Embryonic facial prominence (tissue), 1 donor: ENCODE results near the gene MCC.
"Not testable (repeated sequence)": the region's sequence is repeated elsewhere in the genome, so short reads cannot be mapped to it uniquely, and the experiment has no call there.

ENCODE experiments used
- DNase-seq: peaks from one replicate; pipeline ENCODE4 v3.0.0-alpha.2; 2016; ENCODE audit errors: extremely low spot score

MCC gene

DNA sequence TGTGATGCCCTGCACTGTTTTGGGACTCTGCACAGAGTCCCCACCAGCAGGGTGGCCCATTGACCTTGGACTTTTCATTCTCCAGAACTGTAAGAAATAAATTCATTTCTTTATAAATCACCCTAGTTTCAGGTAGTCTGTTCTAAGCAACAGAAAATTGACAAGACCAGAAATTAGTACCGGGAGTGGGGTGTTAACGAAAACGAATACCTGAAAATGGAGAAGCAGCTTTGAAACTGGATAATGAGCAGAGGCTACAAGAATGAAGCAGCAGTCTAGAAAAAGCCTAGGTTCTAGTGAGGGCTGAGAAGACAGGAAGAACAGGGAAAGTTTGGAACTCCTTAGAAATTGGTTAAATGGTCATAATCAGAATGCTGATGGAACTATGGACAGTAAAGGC, 2.1 kb upstream of the MCC start:
- DNase-seq = no peak

DNA sequence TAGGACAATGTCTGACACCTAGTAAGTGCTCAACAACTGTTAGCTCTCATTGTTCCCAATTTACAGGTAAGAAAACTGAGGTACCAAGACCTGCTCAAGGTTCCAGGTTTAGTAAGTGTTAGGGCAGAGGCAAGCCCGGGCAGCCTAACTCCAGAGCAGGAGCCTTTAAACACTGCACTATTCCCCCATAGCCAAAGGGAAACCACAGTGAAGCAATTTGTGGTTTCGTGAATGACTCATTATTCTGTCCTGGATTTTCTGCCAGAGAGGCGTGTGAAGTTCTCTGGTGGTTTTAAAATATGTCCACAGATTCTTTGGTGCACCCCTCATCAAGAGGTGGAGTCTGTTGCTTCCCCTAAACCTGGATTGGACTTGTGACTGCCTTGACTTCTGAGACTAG, 1.0 kb upstream of the MCC start:
- DNase-seq = no peak

DNA sequence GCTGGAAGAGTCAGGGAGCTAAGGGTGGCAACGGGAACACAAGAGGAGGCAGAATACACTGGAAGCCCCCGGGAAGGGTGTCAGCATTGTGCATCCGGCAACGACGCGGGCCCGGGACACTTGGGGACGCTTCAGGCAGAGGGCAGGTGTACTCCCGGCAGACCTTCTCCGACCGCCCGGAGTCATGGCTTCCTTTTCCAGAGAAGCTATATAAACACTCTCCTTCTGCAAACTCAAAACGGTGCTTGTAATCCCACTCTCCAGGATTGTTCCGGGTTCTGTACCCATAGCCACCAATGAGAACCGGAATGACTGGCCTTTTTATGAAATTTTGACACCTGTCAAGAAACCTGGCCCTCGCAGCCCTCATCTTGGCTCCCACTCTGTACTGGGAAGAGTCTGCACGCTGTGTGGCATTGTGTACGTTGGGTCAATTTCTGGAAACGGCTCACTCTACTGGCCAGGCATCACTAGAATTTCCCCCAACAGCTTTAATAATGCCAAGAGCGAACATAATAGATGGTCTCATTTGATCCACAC, 462 bp upstream of the MCC start:
- DNase-seq = no peak

GRCh38 chr5:113487416-113487780, 855 bp downstream of the MCC start:
- no peak for DNase-seq

- DNase-seq = no peak
Observed at GRCh38 chr5:113480243-113480642, 8.0 kb downstream of the MCC start.

DNA sequence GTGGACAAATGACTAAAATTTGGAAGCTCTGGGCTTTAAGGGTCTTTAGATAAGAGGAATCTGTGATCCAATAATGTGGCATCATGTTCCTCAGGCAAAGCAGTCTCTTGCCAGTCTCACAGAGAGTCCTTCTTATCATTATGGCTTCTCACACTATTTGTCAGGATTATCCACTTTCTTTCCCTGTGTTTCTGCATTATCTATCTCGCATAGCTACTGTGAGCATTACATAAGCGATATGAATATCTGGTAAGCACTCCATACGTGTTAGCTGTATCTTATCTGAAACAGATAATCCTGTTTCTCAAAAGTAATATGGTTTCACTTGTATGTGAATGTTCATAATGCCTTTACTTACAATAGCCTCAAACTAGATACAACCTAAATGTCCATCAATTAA, 9.6 kb downstream of the MCC start:
- DNase-seq = no peak

DNA sequence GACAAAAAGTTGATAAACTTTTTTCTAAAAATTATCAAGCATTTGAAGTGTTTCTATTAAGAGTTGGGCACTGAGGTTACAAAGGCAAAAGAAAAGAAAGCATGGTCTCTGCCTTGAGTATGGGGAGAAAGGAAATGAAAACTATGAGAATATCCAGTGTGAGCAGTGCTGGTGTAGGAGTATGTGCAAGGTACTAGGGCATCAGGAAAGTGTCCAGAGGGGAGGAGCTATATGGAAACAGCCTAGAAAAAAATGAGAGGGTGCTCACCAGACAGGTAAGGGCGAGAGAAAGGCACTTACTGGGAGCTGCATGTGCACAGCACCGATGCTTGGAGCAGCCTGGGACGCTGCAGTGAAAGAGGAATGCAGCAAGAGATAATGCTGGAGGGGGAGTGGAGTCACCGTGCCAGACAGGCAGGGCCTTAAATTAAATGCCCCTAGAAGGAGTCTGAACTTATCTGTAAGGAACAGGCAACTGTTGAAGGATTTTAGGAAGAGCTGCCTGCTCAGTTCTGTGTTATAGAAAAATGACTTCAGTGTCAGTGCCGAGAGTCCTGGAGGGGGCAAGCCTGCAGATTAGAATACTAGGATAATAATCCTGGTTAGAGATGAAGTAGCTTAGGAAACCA, 14.0 kb downstream of the MCC start:
- no peak for DNase-seq

DNA sequence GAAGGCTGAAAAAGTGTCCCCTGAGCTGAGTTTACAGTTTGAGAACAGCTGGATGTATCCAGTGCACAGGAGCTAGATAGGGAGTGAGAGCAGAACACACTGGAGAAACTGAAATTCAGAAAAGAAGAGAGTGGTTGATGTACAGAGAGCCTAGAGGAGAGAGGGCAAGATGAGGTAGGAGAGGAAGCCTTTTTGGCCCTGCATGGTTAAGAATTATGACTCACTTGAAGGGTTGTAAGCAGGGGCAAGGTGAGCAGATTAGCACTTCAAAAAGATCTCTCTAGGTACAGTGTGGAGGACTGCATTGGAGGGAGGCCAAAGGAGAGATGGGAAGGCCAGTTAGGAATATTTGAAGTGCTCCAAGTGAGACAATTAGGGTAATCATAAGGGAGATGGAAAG, 25.2 kb downstream of the MCC start:
- DNase-seq = no peak

GRCh38 chr5:113457106-113457505, 31.1 kb downstream of the MCC start:
- DNase-seq = not testable (repeated sequence)

DNA sequence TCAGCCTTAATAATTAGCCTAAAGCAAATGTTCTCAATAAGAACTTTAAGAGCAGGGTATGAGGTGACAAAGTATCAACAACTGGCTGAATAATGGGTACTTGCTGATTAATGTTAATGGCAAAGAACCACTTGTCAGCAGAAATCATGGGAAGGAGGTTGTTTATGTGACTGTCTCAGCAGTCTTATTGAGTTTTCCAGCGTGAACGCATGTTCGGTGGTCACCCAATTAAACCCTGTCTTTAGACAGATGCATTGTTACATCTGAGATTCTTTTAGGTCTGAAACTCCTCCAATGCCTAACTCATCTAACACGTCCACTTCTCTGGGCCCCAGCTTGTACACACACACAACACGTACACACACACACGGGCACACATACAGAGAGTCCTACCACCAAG, 35.3 kb downstream of the MCC start:
- DNase-seq = no peak

GRCh38 chr5:113451797-113452196, 36.5 kb downstream of the MCC start:
- DNase-seq = no peak

DNA sequence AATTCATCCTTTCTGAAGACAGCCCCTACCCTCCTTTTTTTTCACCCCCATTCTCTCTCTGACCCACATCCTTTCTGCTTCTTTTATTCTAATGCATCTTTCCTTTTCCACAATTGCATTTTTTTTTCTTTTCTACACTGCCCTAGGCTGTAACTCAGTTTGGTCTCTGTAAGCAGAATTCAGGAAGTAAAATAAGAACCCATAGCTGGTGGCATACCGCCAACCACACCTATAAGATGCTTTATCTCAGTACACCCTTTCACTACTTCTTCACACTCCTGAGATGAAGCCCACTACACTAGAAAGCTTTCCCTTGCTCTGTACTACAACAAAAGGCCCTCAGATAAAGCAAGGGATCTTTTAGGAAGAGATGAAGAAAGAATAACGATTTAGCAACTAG, 37.3 kb downstream of the MCC start:
- no peak for DNase-seq

GRCh38 chr5:113450462-113450861, 37.8 kb downstream of the MCC start:
- no peak for DNase-seq

DNA sequence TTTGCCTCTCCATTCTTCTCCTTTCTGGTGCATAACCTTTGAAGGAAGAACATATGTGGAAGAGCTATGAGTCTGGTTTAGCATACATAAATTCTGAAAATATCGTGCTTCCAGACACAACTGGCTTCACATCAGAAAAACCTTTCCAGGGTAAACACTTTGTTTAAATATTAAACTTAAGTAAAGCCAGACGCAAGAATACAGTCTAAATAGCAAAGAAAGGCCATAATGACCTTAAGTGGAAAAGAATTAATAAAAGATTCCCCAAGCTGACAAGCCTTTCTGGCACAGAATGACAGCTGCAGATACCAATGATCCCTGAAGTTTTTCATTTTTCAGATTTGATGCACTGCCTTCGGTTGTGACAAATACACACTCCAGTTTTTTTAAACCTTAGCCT, 40.0 kb downstream of the MCC start:
- no peak for DNase-seq

DNA sequence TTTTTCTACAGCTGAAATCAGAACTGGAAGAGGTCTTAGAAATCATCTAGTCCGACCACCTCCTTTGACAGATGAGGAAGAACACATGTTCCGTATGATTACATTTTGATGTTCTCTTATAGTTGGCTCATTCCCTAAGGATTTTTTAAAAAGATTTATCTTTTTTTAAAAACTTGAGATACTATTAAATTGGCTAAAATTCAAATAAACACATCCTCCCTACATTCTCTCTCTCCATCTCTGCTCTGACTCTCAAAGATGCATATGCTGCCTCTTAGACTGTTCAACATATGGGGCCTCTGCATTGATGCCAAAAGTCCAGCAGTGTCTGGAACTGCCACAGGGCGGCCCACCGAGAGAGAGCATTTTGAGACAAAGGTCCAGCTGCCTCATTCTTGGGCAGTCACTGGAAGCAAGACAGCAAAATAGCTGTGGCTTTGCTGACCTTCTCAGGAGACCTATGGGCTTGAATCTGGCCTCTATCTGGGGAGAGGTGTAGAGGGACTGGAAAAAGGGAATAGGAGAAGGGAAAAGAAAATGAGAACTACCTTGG, 40.7 kb downstream of the MCC start:
- no peak for DNase-seq

GRCh38 chr5:113446358-113446927, 41.8 kb downstream of the MCC start:
- DNase-seq = no peak

DNA sequence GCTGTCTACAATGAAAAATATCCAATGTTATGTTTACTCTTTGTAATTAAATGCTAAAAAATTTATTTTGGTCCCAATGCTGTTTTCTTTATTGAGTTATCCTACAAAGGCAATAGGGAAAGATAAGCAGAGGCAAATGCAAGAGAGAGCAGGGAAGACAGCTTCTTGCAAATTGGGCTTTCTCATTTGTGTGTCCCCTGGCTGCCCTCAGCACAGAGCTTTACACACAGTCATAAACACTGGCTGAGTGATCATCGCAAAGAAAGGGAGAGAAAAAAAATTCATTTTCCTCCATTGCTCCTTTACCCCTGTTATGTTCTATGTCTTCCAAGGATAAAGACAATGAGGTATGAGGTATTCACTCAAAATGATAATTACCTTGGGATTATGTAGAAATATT, 51.1 kb downstream of the MCC start:
- DNase-seq = no peak

DNA sequence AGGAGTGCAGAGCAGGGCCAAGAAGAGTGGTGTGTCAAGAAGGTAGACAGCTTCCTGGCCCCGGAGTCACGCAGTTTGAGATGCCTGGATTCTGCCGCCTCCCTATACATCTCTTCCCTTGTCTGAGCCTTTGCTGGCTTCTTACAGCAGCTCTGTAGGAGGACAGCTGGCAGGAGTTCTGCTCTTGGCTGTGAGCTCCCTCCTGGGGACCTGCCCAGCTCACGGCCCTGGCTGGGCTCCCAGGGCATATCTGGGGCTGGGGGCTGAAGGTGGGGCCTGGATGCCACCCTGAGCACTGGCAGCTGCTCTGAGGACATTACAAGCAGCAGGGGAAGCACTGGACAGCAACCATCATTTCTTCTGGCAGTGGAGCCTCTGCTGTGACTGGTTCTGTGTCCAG, 52.7 kb downstream of the MCC start:
- no peak for DNase-seq

- no peak for DNase-seq
Observed at GRCh38 chr5:113434889-113435288, 53.4 kb downstream of the MCC start, which contains the start of gene TSSK1B. TSS of gene TSSK1B (minus strand) at chr5:113434989. CDS start at chr5:113434839, 150 bp downstream.

GRCh38 chr5:113433862-113434612, 54.2 kb downstream of the MCC start:
- DNase-seq = no peak

DNA sequence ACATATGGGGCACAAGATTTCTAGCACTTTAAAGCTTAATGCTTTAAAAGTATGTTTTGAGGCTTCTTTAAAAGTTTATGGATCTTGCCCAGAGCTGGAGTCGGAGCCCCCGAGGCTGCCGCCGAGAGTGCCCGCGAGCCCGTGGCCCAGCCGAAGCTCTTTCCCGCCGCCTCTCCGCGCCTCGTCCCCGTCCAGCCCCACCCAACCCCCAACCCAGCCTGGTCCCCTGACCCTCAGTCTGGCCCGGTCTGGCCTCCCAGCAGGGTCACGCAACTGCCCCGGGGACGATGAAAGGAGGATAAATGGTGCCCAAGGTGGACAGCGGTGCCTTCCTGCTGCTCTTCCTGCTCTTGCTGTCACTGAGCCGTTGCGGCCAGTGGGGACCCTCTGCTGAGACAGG, 55.2 kb downstream of the MCC start:
- no peak for DNase-seq

DNA sequence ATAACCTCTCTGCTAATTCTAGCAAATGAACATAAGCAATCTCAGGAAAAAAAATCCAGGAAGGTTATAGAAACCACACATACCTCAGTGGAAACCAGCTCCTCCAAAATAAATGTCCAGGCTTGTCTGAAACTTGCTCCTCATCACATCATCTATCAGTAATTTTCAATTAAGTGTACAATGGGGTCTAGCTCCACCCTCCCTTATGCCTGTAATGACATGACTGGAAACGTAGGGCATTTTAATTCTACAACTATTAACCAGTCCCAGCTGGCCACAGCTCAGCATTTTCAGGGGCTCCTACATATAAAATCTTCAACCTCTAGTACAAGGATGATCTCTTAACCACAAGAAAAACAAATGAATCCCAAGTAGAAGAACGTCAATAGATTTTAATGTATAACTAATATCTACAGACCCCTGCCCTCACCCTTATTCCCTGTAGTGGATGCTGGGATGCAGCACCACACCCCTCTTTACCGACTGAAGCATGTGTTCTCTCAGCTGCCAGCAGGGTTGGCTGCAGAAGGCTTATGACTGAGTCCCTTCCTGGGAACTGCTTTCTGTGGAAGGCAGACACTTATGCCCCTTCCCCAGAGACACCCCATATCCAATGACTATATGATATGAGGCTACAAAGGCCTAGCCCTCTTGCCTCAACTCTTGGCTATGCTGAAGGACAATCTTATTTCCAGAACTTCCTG, 60.2 kb downstream of the MCC start:
- DNase-seq = no peak
